HEK293 (cell line): ENCODE results near the gene PIM3.

ENCODE experiments used
- ZNF24 ChIP-seq: fragments of 450-650 bp; formaldehyde crosslinking; IDR thresholded peaks from 2 replicates; pipeline ENCODE4 v1.5.1; 2016; ENCODE audit warnings: missing biosample characterization, missing genetic modification characterization
- TF ChIP-seq, protein P1 (sequence below): fragments of 450-650 bp; formaldehyde crosslinking; IDR thresholded peaks from 2 replicates; pipeline ENCODE4 v1.5.1; 2016; ENCODE audit warnings: missing biosample characterization, missing genetic modification characterization, borderline replicate concordance

DNA sequence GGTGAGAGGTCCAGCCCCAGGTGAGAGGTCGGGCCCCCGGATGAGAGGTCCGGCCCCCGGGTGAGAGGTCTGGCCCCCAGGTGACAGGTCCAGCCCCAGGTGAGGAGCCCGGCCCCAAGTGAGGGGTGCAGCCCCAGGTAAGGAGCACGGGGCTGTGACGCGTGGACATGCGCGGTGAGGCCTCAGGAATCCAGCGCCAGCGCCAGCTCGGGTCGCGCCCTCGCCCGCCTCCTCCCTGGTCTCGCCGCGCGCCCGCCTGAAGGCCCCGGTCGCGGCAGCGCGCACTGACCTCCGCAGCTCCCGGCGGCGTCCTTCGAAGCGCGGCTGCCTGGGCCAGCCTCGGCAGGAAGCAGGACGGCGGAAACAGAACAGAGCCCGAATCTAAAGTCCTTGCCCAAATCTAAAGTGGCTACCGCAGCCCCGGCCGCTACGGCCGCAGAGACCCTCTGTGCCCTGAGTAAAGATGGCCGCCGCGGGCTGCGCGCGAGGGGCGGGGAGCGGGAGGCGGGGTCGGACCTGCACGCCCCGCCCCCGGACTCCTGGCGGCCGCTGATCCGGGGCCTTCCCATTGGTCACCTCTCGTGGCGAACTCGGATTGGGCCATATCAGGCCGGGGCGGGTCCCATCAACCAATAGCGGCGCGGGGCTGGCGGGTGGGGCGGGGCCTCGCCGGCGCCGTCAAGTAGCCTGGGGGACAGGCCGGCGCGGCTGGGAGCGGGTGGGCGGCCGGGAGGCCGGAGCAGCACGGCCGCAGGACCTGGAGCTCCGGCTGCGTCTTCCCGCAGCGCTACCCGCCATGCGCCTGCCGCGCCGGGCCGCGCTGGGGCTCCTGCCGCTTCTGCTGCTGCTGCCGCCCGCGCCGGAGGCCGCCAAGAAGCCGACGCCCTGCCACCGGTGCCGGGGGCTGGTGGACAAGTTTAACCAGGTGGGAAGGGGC, 42.3 kb upstream of the PIM3 start, which contains the start of the genes ALG12 and CRELD2:
- TF ChIP-seq, protein P1, sequence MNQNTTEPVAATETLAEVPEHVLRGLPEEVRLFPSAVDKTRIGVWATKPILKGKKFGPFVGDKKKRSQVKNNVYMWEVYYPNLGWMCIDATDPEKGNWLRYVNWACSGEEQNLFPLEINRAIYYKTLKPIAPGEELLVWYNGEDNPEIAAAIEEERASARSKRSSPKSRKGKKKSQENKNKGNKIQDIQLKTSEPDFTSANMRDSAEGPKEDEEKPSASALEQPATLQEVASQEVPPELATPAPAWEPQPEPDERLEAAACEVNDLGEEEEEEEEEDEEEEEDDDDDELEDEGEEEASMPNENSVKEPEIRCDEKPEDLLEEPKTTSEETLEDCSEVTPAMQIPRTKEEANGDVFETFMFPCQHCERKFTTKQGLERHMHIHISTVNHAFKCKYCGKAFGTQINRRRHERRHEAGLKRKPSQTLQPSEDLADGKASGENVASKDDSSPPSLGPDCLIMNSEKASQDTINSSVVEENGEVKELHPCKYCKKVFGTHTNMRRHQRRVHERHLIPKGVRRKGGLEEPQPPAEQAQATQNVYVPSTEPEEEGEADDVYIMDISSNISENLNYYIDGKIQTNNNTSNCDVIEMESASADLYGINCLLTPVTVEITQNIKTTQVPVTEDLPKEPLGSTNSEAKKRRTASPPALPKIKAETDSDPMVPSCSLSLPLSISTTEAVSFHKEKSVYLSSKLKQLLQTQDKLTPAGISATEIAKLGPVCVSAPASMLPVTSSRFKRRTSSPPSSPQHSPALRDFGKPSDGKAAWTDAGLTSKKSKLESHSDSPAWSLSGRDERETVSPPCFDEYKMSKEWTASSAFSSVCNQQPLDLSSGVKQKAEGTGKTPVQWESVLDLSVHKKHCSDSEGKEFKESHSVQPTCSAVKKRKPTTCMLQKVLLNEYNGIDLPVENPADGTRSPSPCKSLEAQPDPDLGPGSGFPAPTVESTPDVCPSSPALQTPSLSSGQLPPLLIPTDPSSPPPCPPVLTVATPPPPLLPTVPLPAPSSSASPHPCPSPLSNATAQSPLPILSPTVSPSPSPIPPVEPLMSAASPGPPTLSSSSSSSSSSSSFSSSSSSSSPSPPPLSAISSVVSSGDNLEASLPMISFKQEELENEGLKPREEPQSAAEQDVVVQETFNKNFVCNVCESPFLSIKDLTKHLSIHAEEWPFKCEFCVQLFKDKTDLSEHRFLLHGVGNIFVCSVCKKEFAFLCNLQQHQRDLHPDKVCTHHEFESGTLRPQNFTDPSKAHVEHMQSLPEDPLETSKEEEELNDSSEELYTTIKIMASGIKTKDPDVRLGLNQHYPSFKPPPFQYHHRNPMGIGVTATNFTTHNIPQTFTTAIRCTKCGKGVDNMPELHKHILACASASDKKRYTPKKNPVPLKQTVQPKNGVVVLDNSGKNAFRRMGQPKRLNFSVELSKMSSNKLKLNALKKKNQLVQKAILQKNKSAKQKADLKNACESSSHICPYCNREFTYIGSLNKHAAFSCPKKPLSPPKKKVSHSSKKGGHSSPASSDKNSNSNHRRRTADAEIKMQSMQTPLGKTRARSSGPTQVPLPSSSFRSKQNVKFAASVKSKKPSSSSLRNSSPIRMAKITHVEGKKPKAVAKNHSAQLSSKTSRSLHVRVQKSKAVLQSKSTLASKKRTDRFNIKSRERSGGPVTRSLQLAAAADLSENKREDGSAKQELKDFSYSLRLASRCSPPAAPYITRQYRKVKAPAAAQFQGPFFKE (tag by site-specific recombination), result no peak
- TF ChIP-seq ZNF24 (tag by site-specific recombination), result no peak
